ENCODE measurements around the gene EXOC2.

Gene EXOC2

DNA sequence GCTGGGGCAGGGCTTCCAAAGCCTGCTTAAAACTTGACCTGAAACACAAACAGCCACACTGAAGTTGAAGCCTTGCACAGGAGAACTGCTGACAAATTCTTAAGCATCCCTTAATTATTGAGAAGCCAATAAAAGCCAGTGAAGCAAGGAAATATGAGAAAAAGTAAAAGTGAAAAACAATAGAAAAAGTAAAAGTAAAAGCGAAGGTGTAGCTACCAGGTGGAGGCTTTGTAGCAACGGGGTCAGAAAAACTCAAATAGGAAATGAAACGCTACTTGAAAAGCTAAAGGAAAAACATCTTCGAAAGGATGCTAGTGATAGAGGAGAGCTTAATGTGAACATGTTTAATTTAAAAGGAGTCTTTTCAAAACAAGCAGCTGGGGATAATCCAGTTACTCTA lies 203.9 kb downstream of the EXOC2 start:
- Histone ChIP-seq H3K27ac (no peak overlapping the region), H3K4me3 (no peak overlapping the region)
- no peak for DNase-seq (ENCODE audit: low spot score)
- TF ChIP-seq, protein P1, sequence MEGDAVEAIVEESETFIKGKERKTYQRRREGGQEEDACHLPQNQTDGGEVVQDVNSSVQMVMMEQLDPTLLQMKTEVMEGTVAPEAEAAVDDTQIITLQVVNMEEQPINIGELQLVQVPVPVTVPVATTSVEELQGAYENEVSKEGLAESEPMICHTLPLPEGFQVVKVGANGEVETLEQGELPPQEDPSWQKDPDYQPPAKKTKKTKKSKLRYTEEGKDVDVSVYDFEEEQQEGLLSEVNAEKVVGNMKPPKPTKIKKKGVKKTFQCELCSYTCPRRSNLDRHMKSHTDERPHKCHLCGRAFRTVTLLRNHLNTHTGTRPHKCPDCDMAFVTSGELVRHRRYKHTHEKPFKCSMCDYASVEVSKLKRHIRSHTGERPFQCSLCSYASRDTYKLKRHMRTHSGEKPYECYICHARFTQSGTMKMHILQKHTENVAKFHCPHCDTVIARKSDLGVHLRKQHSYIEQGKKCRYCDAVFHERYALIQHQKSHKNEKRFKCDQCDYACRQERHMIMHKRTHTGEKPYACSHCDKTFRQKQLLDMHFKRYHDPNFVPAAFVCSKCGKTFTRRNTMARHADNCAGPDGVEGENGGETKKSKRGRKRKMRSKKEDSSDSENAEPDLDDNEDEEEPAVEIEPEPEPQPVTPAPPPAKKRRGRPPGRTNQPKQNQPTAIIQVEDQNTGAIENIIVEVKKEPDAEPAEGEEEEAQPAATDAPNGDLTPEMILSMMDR (IDR thresholded peaks at IDR 0.05), result no peak

DNA sequence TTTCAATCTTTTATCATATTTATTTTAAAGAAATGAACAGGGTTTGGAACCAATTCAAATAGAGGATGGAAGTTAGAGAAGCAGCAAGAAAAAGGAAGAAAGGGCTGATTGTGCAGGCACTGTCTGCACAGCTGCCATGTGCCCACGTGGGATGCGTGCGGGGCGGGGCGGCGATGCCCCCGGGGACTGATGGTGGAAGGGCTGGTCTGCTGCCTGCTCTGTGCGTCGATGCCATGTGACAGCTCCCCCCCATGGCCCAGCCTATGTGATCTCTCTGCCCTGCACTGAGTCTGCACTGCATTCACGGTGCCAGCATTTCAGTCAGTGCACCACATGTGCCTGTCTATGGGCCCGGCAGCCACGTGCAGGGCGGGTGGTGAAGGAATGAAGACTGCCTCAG lies 205.0 kb downstream of the EXOC2 start:
- Histone ChIP-seq H3K27ac (no peak overlapping the region), H3K4me3 (no peak overlapping the region)
- TF ChIP-seq, protein P1 (IDR thresholded peaks at IDR 0.05), result no peak
- no peak for DNase-seq (ENCODE audit: low spot score)

DNA sequence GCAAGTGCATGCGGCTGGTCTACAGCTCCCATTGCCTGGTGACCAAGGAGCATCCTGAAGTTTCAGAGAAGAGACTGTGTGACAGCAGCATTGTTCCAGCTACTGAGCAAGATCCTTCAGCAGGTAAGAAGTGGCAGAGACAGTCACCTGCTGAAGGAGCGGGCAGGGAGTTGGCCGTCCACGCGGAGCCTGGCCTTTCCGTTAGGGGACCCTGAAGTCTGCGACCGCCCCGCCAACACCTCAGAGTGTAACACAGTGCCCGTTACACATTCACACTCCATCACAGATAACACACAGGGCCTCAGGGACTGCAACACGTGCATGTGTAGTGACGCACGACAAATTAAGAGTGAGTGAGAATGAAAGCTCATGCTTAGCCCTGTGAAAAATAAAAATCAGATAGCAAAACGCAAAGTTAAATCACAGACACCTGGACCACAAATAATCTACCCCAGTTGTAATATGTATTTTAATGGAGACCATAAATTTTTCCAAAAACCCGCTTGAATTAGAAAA lies 207.2 kb downstream of the EXOC2 start:
- TF ChIP-seq, protein P1 (IDR thresholded peaks at IDR 0.05), result no peak
- no peak overlapping the region for H3K27ac ChIP-seq
- no peak overlapping the region for H3K4me3 ChIP-seq
- DNase-seq (ENCODE audit: low spot score), result no peak

DNA sequence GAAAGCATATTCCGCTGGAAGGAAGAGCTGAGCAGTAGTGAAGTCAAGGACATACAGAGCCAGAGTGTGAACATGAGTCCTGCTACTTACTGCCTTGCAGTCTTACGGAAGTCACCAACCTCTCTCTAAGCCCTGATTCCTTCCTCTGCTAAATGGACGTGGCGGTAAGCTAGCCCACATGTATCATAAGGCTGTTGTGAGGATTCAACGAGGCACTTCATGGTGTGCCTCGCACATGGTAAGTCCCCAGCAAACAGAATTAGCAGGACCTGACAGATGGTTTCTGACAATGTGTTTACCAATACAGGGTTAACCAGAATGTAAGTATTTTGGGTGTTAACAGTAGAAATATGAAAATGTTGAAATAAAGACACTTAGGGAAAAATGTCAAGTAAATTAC lies 208.2 kb downstream of the EXOC2 start:
- Histone ChIP-seq H3K4me3 (no peak overlapping the region), H3K27ac (no peak overlapping the region)
- no peak for DNase-seq (ENCODE audit: low spot score)
- TF ChIP-seq, protein P1 (IDR thresholded peaks at IDR 0.05), result no peak

- no peak for DNase-seq (ENCODE audit: low spot score)
- TF ChIP-seq, protein P1 (IDR thresholded peaks at IDR 0.05), result no peak
- Histone ChIP-seq H3K4me3 (no peak overlapping the region), H3K27ac (no peak overlapping the region)
These were observed 208.7 kb downstream of the EXOC2 start for GRCh38 chr6:484086-484745.

DNA sequence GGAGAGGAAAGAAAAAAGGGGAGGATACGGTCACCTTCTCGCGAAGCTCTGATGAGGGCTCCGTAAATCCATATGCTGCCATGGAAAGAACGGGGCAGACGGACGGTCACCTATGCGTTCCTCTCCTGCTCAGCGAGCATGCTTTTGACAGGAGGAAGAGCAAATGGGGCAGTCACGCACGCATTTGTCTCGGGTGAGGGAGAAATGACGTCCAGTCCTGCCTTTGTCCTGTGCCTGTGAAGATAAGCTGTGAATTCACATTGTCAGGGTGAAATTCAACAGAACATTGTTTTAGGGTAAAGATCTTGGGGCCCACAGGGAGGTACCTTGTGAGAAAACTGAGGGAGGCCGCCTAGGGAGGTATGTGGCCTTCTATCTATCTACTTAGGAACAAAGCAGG lies 217.6 kb downstream of the EXOC2 start:
- TF ChIP-seq, protein P1 (IDR thresholded peaks at IDR 0.05), result no peak
- DNase-seq (ENCODE audit: low spot score), result no peak
- Histone ChIP-seq H3K27ac (no peak overlapping the region), H3K4me3 (no peak overlapping the region)

DNA sequence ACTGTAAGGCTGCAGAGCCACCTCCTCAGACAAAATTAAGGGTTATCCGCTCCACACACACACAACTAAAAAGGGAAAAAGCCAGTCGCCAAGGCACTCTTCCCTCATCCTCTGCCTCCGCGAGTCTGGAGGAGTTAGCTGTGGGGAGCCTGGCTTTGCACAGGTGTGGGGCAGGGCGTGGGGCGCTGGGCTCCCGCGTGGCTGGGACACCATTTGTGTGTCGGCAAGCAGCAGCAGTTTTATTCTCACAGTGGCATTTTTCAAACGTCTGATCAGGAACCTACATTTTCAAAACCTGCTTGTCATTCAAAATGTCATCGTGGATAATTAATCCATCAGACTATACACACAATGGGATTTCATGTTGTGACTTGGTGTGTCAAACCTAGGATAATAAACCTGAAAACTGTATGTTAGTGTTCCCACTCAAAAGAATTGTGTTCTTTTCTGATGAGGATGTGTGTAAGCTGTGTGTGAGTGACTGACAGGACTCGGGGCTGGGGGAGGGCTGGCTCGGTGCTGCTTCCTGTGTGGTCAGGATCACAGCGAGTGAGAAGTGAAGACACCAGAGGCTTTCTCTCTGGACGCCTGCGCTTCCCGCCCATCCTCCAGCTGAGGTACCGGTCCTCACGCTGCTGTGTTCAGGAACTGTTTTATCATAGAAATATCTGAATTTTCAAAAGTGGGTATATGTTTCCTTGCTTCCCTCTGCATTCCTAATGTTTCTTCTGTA lies 218.3 kb downstream of the EXOC2 start:
- TF ChIP-seq, protein P1 (IDR thresholded peaks at IDR 0.05), result no peak
- Histone ChIP-seq H3K4me3 (no peak overlapping the region), H3K27ac (no peak overlapping the region)
- no peak for DNase-seq (ENCODE audit: low spot score)
